ENCODE data around the gene RFTN1.

The RFTN1 gene

GRCh38 chr3:16372362-16373292, 140.9 kb downstream of the RFTN1 start:
- no peak for DNase-seq

GRCh38 chr3:16370872-16371740, 142.4 kb downstream of the RFTN1 start:
- no peak for DNase-seq

GRCh38 chr3:16370503-16370871, 143.0 kb downstream of the RFTN1 start:
- DNase-seq = no peak

GRCh38 chr3:16369885-16370284, 143.6 kb downstream of the RFTN1 start:
- no peak for DNase-seq

- no peak for DNase-seq
Measured at GRCh38 chr3:16369276-16369675, 144.2 kb downstream of the RFTN1 start.

- no peak for DNase-seq
Measured at GRCh38 chr3:16366581-16366980, 146.9 kb downstream of the RFTN1 start.

- no peak for DNase-seq
Measured at GRCh38 chr3:16365491-16366128, 147.9 kb downstream of the RFTN1 start.

- DNase-seq = no peak
Measured at GRCh38 chr3:16364963-16365362, 148.5 kb downstream of the RFTN1 start.

- DNase-seq = no peak
Measured at GRCh38 chr3:16364323-16364722, 149.2 kb downstream of the RFTN1 start.

GRCh38 chr3:16363636-16364035, 149.9 kb downstream of the RFTN1 start:
- DNase-seq = no peak

GRCh38 chr3:16362770-16363169, 150.7 kb downstream of the RFTN1 start:
- no peak for DNase-seq

- no peak for DNase-seq
Measured at GRCh38 chr3:16361087-16361486, 152.4 kb downstream of the RFTN1 start.

- no peak for DNase-seq
Measured at GRCh38 chr3:16359331-16359730, 154.2 kb downstream of the RFTN1 start.

- DNase-seq = no peak
Measured at GRCh38 chr3:16358336-16358735, 155.2 kb downstream of the RFTN1 start.

GRCh38 chr3:16357186-16358121, 156.0 kb downstream of the RFTN1 start:
- no peak for DNase-seq

- no peak for DNase-seq
Measured at GRCh38 chr3:16355828-16356227, 157.7 kb downstream of the RFTN1 start.

- no peak for DNase-seq
Measured at GRCh38 chr3:16354291-16354690, 159.2 kb downstream of the RFTN1 start.

- no peak for DNase-seq
Measured at GRCh38 chr3:16352428-16352827, 161.1 kb downstream of the RFTN1 start.

- DNase-seq = no peak
Measured at GRCh38 chr3:16350597-16351318, 162.7 kb downstream of the RFTN1 start.

- DNase-seq = no peak
Measured at GRCh38 chr3:16349986-16350596, 163.4 kb downstream of the RFTN1 start.

GRCh38 chr3:16347548-16347947, 166.0 kb downstream of the RFTN1 start:
- no peak for DNase-seq
